ENCODE data around the gene DFFB.

GRCh38 chr1:3837685-3838084 is 19.6 kb upstream of the DFFB start:
- TF ChIP-seq CTCF (conservative IDR thresholded peaks at IDR 0.05 in 1 of 2, IDR thresholded peaks at IDR 0.05 in 1 of 2; ENCODE audit: low read depth in 1 of 2, low read length in 2 of 2) (no peak), EZH2 (IDR thresholded peaks at IDR 0.05; ENCODE audit: low read length, missing control alignments) (no peak)

Measured in fibroblast of lung (primary cell).